ENCODE measurements around the gene RPS6KC1.

Gene RPS6KC1

GRCh38 chr1:213057264-213058059 is 6.4 kb downstream of the RPS6KC1 start:
- no peaks in the 10 kb centered on the region; the same call in 1 of the 2 replicates for H3K4me1 ChIP-seq (ENCODE audit: insufficient read depth, low read length)
- H3K9me3 ChIP-seq (ENCODE audit: insufficient read depth, low read depth, low read length): peaks cover 9% of the 10 kb centered on the region
- H3K4me3 ChIP-seq (ENCODE audit: low read length): no peak overlapping the region
- no peak overlapping the region for H3K27ac ChIP-seq (ENCODE audit: low read depth, low read length)
- WGBS: 84% methylated on average over 3 of the region's 5 CpGs
- no peak overlapping the region for H3K9ac ChIP-seq (ENCODE audit: low read depth, low read length)
- no peaks in the 10 kb centered on the region for H3K36me3 ChIP-seq (ENCODE audit: insufficient read depth, low read length)
- no peaks in the 10 kb centered on the region for H3K27me3 ChIP-seq (ENCODE audit: insufficient read depth, low read length)

GRCh38 chr1:213060836-213061235 is 9.8 kb downstream of the RPS6KC1 start:
- H3K27me3 ChIP-seq (ENCODE audit: insufficient read depth, low read length): no peaks in the 10 kb centered on the region
- WGBS: 98% methylated on average over 2 of the region's 2 CpGs
- H3K36me3 ChIP-seq (ENCODE audit: insufficient read depth, low read length): no peaks in the 10 kb centered on the region

DNA sequence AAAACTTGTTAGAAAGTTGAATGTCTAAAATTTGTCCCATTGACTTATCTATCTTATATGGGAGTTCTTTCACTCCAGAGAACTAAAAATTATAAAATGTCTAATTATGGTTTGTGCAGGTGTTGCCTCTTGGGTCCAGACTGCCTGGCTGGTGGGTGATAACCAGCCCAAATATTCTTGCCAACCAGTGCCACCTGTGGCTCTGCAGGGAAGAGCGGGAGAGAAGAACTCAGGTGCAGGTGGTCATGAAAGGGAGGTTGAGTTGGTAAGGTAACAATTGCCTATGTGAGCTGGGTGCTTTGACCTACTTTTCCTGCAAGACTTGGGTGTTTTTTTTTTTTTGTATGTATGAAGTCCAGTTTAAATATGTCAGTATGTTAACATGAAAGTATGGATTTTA is 10.2 kb downstream of the RPS6KC1 start:
- Histone ChIP-seq H3K36me3 (ENCODE audit: insufficient read depth, low read length) (no peaks in the 10 kb centered on the region), H3K9me3 (ENCODE audit: insufficient read depth, low read depth, low read length) (peaks cover 9% of the 10 kb centered on the region), H3K4me3 (ENCODE audit: low read length) (no peak overlapping the region), H3K27me3 (ENCODE audit: insufficient read depth, low read length) (no peaks in the 10 kb centered on the region), H3K4me1 (ENCODE audit: insufficient read depth, low read length) (peaks cover 3% of the 10 kb centered on the region; the same call in 1 of the 2 replicates), H3K27ac (ENCODE audit: low read depth, low read length) (no peak overlapping the region), H3K9ac (ENCODE audit: low read depth, low read length) (no peak overlapping the region)
- WGBS: 70% methylated on average over 1 of the region's 1 CpG

More at GRCh38 chr1:213060836-213061235, 9.8 kb downstream of the RPS6KC1 start:
- Histone ChIP-seq H3K9me3 (ENCODE audit: insufficient read depth, low read depth, low read length) (peaks cover 9% of the 10 kb centered on the region), H3K4me3 (ENCODE audit: low read length) (no peak overlapping the region), H3K27ac (ENCODE audit: low read depth, low read length) (no peak overlapping the region), H3K9ac (ENCODE audit: low read depth, low read length) (no peak overlapping the region), H3K4me1 (ENCODE audit: insufficient read depth, low read length) (no peaks in the 10 kb centered on the region; the same call in 1 of the 2 replicates)

DNA sequence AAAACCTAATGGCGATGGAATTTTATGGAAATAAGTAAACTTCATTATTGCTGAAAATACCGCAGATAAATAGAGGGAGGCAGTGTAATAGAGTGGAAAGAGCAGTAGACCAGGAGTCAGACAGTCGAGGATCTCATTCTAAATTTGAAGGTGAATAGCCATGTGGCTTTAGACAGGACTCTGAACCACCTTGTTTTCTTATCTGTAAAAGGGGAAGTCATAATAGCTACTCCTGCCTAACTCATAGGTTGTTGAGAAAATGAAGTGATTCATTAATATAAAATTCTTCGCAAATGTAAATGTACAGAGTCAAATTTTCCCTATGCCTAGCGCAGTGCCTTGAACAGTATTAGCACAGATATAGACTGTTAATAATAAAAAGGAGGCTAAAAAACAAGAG is 14.8 kb downstream of the RPS6KC1 start:
- Histone ChIP-seq H3K4me1 (ENCODE audit: insufficient read depth, low read length) (peaks cover 11% of the 10 kb centered on the region), H3K27ac (ENCODE audit: low read depth, low read length) (no peak overlapping the region)
- WGBS: 93% methylated on average over 5 of the region's 5 CpGs

DNA sequence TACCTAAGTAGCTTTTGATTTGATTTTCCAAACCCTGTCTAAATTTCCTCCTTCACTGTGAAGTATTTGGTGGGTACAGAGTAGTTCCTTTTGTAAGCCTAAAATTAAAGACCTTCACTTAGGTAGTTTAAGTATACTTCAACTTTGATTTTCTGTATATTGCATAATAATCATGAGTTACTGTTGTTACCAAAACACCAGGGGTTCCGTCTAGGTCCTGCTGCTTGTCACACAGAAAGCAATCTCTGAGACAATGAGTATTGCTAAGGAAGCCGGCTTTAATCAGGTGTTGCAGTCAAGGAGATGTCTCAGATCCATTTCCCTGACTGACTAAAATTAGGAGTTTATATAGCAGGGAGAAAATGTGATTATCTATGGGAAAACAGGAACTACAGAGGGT is 15.3 kb downstream of the RPS6KC1 start:
- Histone ChIP-seq H3K9ac (ENCODE audit: low read depth, low read length) (no peak overlapping the region), H3K27ac (ENCODE audit: low read depth, low read length) (no peak overlapping the region), H3K36me3 (ENCODE audit: insufficient read depth, low read length) (no peaks in the 10 kb centered on the region), H3K27me3 (ENCODE audit: insufficient read depth, low read length) (no peaks in the 10 kb centered on the region), H3K9me3 (ENCODE audit: insufficient read depth, low read depth, low read length) (no peaks in the 10 kb centered on the region), H3K4me1 (ENCODE audit: insufficient read depth, low read length) (peaks cover 11% of the 10 kb centered on the region), H3K4me3 (ENCODE audit: low read length) (no peak overlapping the region)
- 35% methylated on average over 2 of the region's 2 CpGs for WGBS

More for the DNA sequence above, 14.8 kb downstream of the RPS6KC1 start:
- Histone ChIP-seq H3K4me3 (ENCODE audit: low read length) (no peak overlapping the region), H3K9me3 (ENCODE audit: insufficient read depth, low read depth, low read length) (no peaks in the 10 kb centered on the region), H3K36me3 (ENCODE audit: insufficient read depth, low read length) (no peaks in the 10 kb centered on the region), H3K27me3 (ENCODE audit: insufficient read depth, low read length) (no peaks in the 10 kb centered on the region), H3K9ac (ENCODE audit: low read depth, low read length) (no peak overlapping the region)

- Histone ChIP-seq H3K9ac (ENCODE audit: low read depth, low read length) (no peak overlapping the region), H3K36me3 (ENCODE audit: insufficient read depth, low read length) (no peaks in the 10 kb centered on the region), H3K9me3 (ENCODE audit: insufficient read depth, low read depth, low read length) (no peaks in the 10 kb centered on the region), H3K4me1 (ENCODE audit: insufficient read depth, low read length) (peaks cover 11% of the 10 kb centered on the region), H3K27ac (ENCODE audit: low read depth, low read length) (no peak overlapping the region), H3K27me3 (ENCODE audit: insufficient read depth, low read length) (no peaks in the 10 kb centered on the region), H3K4me3 (ENCODE audit: low read length) (no peak overlapping the region)
- WGBS: 92% methylated on average over 1 of the region's 1 CpG
Observed at GRCh38 chr1:213067352-213067751, 16.3 kb downstream of the RPS6KC1 start.

- H3K27ac ChIP-seq (ENCODE audit: low read depth, low read length): no peak overlapping the region
- WGBS: 97% methylated on average over 2 of the region's 2 CpGs
Observed at GRCh38 chr1:213070406-213070805, 19.4 kb downstream of the RPS6KC1 start.

DNA sequence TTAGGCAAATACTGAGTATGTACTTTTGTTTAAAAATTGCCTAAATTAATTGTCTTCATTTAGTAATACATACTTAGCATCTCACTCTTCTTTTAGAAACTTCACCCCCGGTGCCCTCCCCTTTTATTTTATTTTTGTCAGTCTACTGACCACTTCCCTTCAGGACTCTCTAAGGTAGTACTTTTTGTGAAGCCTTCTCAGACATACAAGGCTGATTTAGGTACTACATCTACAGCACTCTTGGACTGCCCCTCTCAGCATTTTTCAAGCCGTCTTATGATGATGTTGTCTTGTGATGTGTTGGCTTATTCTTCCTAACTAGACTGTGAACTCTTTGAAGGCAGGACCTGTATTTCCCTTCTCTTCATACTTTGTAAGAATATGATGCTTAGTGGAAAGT is 24.7 kb downstream of the RPS6KC1 start:
- 100% methylated on average over 2 of the region's 2 CpGs for WGBS

More at GRCh38 chr1:213070406-213070805, 19.4 kb downstream of the RPS6KC1 start:
- peaks cover 4% of the 10 kb centered on the region; the same call in 1 of the 2 replicates for H3K36me3 ChIP-seq (ENCODE audit: insufficient read depth, low read length)
- H3K27me3 ChIP-seq (ENCODE audit: insufficient read depth, low read length): no peaks in the 10 kb centered on the region
- peaks cover 11% of the 10 kb centered on the region for H3K4me1 ChIP-seq (ENCODE audit: insufficient read depth, low read length)
- no peak overlapping the region for H3K4me3 ChIP-seq (ENCODE audit: low read length)
- no peaks in the 10 kb centered on the region for H3K9me3 ChIP-seq (ENCODE audit: insufficient read depth, low read depth, low read length)
- no peak overlapping the region for H3K9ac ChIP-seq (ENCODE audit: low read depth, low read length)

DNA sequence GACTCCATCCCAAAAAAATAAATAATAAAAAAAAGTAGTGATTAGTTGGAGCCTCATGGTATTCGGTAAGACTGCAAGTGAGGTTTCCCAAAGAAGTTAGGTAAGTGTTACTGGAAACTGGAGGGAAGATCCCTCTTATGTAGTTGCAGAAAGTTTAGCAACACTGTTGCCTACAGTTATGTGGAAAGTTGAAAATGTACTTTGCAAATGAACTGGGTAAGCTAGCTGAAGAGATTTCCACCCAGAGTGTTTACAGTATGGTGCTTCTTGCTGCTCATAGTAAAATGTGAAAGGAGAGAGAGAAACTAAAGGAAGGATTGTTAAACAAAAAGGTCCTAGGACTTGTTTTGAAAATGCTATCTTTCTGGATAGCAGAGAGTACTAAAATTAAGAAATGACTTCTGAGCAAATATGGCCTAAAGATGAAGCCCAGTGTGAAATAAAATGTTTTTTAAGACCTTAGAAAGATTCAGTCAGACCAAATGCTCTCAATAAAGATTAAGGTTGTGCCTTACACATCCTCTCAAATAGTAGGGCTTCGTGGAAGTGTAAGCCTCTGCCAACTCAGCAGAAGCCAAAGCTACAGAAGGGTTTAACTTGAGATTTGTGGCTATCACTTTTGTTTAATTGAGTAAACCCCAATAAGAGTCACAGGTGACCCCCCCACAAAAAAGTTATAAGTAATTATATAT is 31.5 kb downstream of the RPS6KC1 start:
- 95% methylated on average over 2 of the region's 2 CpGs for WGBS
- H3K4me1 ChIP-seq (ENCODE audit: insufficient read depth, low read length): no peaks in the 10 kb centered on the region
- peaks cover 30% of the 10 kb centered on the region for H3K36me3 ChIP-seq (ENCODE audit: insufficient read depth, low read length)
- H3K27ac ChIP-seq (ENCODE audit: low read depth, low read length): no peak overlapping the region
- no peak overlapping the region for H3K9ac ChIP-seq (ENCODE audit: low read depth, low read length)
- no peak overlapping the region for H3K4me3 ChIP-seq (ENCODE audit: low read length)
- H3K9me3 ChIP-seq (ENCODE audit: insufficient read depth, low read depth, low read length): no peaks in the 10 kb centered on the region
- no peaks in the 10 kb centered on the region for H3K27me3 ChIP-seq (ENCODE audit: insufficient read depth, low read length)

More for the DNA sequence above, 24.7 kb downstream of the RPS6KC1 start:
- no peaks in the 10 kb centered on the region for H3K9me3 ChIP-seq (ENCODE audit: insufficient read depth, low read depth, low read length)
- H3K27ac ChIP-seq (ENCODE audit: low read depth, low read length): no peak overlapping the region
- no peak overlapping the region for H3K4me3 ChIP-seq (ENCODE audit: low read length)
- H3K27me3 ChIP-seq (ENCODE audit: insufficient read depth, low read length): no peaks in the 10 kb centered on the region
- no peaks in the 10 kb centered on the region for H3K4me1 ChIP-seq (ENCODE audit: insufficient read depth, low read length)
- no peak overlapping the region for H3K9ac ChIP-seq (ENCODE audit: low read depth, low read length)
- H3K36me3 ChIP-seq (ENCODE audit: insufficient read depth, low read length): peaks cover 4% of the 10 kb centered on the region; the same call in 1 of the 2 replicates

- Histone ChIP-seq H3K27ac (ENCODE audit: low read depth, low read length) (no peak overlapping the region), H3K9ac (ENCODE audit: low read depth, low read length) (no peak overlapping the region), H3K36me3 (ENCODE audit: insufficient read depth, low read length) (peaks cover 35% of the 10 kb centered on the region), H3K4me3 (ENCODE audit: low read length) (no peak overlapping the region), H3K27me3 (ENCODE audit: insufficient read depth, low read length) (no peaks in the 10 kb centered on the region), H3K9me3 (ENCODE audit: insufficient read depth, low read depth, low read length) (no peaks in the 10 kb centered on the region), H3K4me1 (ENCODE audit: insufficient read depth, low read length) (no peaks in the 10 kb centered on the region)
- WGBS: 94% methylated on average over 3 of the region's 3 CpGs
Observed at GRCh38 chr1:213083112-213083445, 32.0 kb downstream of the RPS6KC1 start.

GRCh38 chr1:213087911-213088310 is 36.9 kb downstream of the RPS6KC1 start:
- Histone ChIP-seq H3K9ac (ENCODE audit: low read depth, low read length) (no peak overlapping the region), H3K36me3 (ENCODE audit: insufficient read depth, low read length) (peaks cover 28% of the 10 kb centered on the region), H3K27ac (ENCODE audit: low read depth, low read length) (no peak overlapping the region), H3K4me1 (ENCODE audit: insufficient read depth, low read length) (no peaks in the 10 kb centered on the region), H3K9me3 (ENCODE audit: insufficient read depth, low read depth, low read length) (no peaks in the 10 kb centered on the region), H3K27me3 (ENCODE audit: insufficient read depth, low read length) (no peaks in the 10 kb centered on the region), H3K4me3 (ENCODE audit: low read length) (no peak overlapping the region)
- WGBS: 92% methylated on average over 3 of the region's 3 CpGs
